Smooth muscle cell (in vitro differentiated cells): Measurements from ENCODE around the gene FHL2. TPM values are rescaled to one million over a fixed set of nuclear protein-coding genes. Genes with fewer than 3 reads are reported as not detected.
A peak's percentile ranks its signal among the peaks of the same experiment; 100 is the strongest.

Experiments
- DNase-seq: peaks from one replicate; lab custom pipeline; 2025; ENCODE audit not compliant: unreplicated experiment; lab: John Stamatoyannopoulos, UW
- H2AFZ ChIP-seq: fragments of 200-600 bp; sonication (generic); 2 replicates; pipeline ENCODE4 v1.6.0; 2016; ENCODE audit warnings: antibody characterized with exemption, low read depth, mild to moderate bottlenecking
- H3F3A ChIP-seq: fragments of 200-600 bp; sonication (generic); 2 replicates; pipeline ENCODE4 v1.6.0; 2017; ENCODE audit warnings: antibody characterized with exemption, low read depth
- H3K27ac ChIP-seq: fragments of 200-600 bp; sonication (generic); 2 replicates; pipeline ENCODE4 v1.5.1; 2016; ENCODE audit warnings: low read depth, mild to moderate bottlenecking
- H3K27me3 ChIP-seq: fragments of 200-600 bp; sonication (generic); 2 replicates; pipeline ENCODE4 v1.6.1; 2016; ENCODE audit warnings: low read depth, mild to moderate bottlenecking
- H3K36me3 ChIP-seq: fragments of 200-600 bp; sonication (generic); 2 replicates; pipeline ENCODE4 v1.5.1; 2016; ENCODE audit warnings: low read depth
- H3K4me1 ChIP-seq: fragments of 200-600 bp; sonication (generic); 2 replicates; pipeline ENCODE4 v1.5.1; 2016; ENCODE audit warnings: low read depth
- H3K4me2 ChIP-seq: fragments of 200-600 bp; sonication (generic); 2 replicates; pipeline ENCODE4 v1.6.0; 2016; ENCODE audit warnings: mild to moderate bottlenecking
- H3K4me3 ChIP-seq: fragments of 200-600 bp; sonication (generic); 2 replicates; pipeline ENCODE4 v1.5.1; 2016; ENCODE audit warnings: mild to moderate bottlenecking
- H3K79me2 ChIP-seq: fragments of 200-600 bp; sonication (generic); 2 replicates; pipeline ENCODE4 v1.6.0; 2016; ENCODE audit warnings: low read depth, mild to moderate bottlenecking
- H3K9ac ChIP-seq: fragments of 200-600 bp; sonication (generic); 2 replicates; pipeline ENCODE4 v1.6.0; 2016; ENCODE audit warnings: low read depth
- H3K9me3 ChIP-seq: fragments of 200-600 bp; sonication (generic); replicated peaks from 2 replicates; pipeline ENCODE4 v1.5.1; 2016; ENCODE audit warnings: low read depth
- H4K20me1 ChIP-seq: fragments of 200-600 bp; sonication (generic); 2 replicates; pipeline ENCODE4 v1.6.0; 2016; ENCODE audit warnings: low read depth
- WGBS: methylation state at CpG from one replicate; pipeline ENCODE4 v1.1.7; 2016; ENCODE audit warnings: low lambda C conversion rate; 5-methylcytosine and 5-hydroxymethylcytosine counted together
- polyA plus RNA-seq: library from polyadenylated mRNA; unstranded; fragments of >200 nt; fragmentation: Nextera tagmentation; extraction: Ambion mirVana; gene quantifications from 2 replicates; pipeline ENCODE4 v1.2.1, GENCODE V29; 2016
- total RNA-seq: library from RNA; depleted of rRNA; stranded (reverse); fragments of >200 nt; gene quantifications from 2 replicates; pipeline ENCODE4 v1.2.3, GENCODE V29; 2014
- TF ChIP-seq, protein P1 (sequence below): fragments of 200-600 bp; sonication (generic); IDR thresholded peaks from 2 replicates; pipeline ENCODE4 v1.5.1; 2017; ENCODE audit warnings: borderline replicate concordance, mild to moderate bottlenecking, antibody characterized with exemption; ENCODE audit not compliant: insufficient read depth, poor library complexity, severe bottlenecking

FHL2 gene
- total and polyA plus RNA-seq, 2 experiments from 2014 or later, result 64.1 to 98.0 TPM

DNA sequence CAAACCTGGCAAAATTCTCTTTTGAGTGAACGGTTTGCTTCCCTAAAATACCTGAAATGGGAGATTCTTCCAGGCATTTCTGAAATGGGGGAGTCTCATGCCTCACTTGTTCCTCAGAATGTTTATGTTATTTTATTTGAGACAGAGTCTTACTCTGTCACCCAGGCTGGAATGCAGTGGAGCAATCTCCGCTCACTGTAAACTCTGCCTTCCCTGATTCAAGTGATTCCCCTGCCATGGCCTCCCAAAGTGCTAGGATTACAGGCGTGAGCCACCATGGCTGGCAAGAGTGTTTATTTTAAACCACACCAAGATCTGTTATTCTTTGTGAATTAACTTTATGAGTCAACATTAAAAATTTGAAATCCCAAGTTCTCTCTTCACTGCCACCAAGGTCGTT, 6.4 kb upstream of the FHL2 start:
- DNase-seq, result no peak
- peak overlapping the region; percentile 80 for H3K9ac ChIP-seq
- no peaks in the 10 kb centered on the region for H3K27me3 ChIP-seq
- 32% methylated on average over 4 of the region's 4 CpGs for WGBS
- no peak overlapping the region for H2AFZ ChIP-seq
- no peaks in the 10 kb centered on the region for H4K20me1 ChIP-seq
- no peaks in the 10 kb centered on the region for H3K36me3 ChIP-seq
- peaks cover 23% of the 10 kb centered on the region for H3K4me1 ChIP-seq
- H3F3A ChIP-seq, result peaks cover 18% of the 10 kb centered on the region
- H3K27ac ChIP-seq, result peak overlapping the region; percentile 97
- TF ChIP-seq, protein P1, sequence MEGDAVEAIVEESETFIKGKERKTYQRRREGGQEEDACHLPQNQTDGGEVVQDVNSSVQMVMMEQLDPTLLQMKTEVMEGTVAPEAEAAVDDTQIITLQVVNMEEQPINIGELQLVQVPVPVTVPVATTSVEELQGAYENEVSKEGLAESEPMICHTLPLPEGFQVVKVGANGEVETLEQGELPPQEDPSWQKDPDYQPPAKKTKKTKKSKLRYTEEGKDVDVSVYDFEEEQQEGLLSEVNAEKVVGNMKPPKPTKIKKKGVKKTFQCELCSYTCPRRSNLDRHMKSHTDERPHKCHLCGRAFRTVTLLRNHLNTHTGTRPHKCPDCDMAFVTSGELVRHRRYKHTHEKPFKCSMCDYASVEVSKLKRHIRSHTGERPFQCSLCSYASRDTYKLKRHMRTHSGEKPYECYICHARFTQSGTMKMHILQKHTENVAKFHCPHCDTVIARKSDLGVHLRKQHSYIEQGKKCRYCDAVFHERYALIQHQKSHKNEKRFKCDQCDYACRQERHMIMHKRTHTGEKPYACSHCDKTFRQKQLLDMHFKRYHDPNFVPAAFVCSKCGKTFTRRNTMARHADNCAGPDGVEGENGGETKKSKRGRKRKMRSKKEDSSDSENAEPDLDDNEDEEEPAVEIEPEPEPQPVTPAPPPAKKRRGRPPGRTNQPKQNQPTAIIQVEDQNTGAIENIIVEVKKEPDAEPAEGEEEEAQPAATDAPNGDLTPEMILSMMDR, result no peak
- peak overlapping the region; percentile 60 for H3K4me2 ChIP-seq
- H3K79me2 ChIP-seq, result no peaks in the 10 kb centered on the region
- H3K9me3 ChIP-seq, result no peaks in the 10 kb centered on the region
- H3K4me3 ChIP-seq, result no peak overlapping the region

DNA sequence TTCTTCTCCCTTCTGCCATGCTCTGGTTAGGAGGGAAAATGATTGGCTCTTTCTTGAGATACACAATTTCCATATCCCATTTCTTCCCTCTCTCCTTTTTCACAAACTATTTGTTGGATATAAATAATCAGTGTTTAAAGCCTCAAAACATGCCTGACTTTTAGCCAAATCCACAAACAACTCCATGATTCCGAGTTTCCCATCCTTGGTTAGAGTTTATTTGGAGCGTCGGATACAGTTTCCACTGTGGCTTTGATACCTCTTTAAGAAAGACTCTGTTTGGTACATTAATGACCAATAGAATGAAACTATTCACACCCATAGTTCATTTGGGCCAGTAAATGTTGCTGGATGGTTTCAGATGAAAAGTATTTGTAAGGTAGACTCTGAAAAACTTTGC, 5.9 kb upstream of the FHL2 start:
- WGBS, result 53% methylated on average over 3 of the region's 3 CpGs
- Histone ChIP-seq H3K4me2 (peak overlapping the region; percentile 60), H3K4me3 (no peak overlapping the region)

DNA sequence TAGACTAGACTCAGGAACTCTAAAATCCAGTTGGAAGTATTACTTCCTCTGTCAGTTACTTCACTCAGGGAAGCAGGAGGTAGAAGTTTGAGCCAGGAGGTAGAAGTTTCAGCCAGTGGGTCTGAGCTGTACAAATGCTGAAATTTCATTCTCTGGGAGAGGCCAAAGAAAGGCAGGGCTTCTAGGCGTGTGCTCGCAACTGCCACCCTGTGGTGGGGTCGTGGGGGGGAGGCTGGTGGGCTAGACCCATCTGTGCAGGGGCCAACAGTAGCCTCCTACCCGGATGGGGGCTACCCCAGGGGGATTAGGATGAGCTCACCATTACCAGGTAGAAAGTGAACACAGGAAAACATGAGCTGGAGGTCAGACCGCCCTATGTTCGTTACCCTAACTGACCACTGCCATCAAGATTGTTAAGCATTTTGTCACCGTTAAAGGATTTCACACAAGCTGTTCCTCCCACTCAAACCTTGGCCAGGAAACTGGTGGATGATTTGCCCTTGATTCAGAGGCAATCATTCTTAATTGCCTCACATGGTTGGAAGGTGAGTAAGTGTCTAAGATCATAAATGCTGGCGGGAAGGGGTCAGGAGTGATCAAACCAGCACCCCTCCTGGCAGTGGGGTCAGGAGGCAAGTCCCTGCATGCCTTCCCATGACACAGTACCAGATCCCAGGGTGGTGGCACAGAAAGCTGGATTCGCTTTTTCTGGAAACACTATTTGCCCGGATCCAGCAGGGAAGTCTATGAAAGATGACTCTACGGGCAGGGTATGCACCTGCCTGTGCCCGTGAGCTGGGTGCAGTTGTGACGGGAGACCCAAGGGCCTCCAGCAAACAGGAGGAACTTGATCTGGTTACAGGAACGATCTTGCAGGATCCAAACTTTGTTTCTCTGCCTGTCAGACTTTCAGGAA, 5.2 kb upstream of the FHL2 start:
- DNase-seq, result no peak
- Histone ChIP-seq H2AFZ (no peak overlapping the region), H3K4me3 (no peak overlapping the region)

More for the DNA sequence above, 5.9 kb upstream of the FHL2 start:
- peaks cover 23% of the 10 kb centered on the region for H3K4me1 ChIP-seq
- H3K27me3 ChIP-seq, result no peaks in the 10 kb centered on the region
- TF ChIP-seq, protein P1, result no peak
- H4K20me1 ChIP-seq, result no peaks in the 10 kb centered on the region
- H2AFZ ChIP-seq, result peak overlapping the region; percentile 13
- no peak for DNase-seq
- peaks cover 18% of the 10 kb centered on the region for H3F3A ChIP-seq
- no peaks in the 10 kb centered on the region for H3K9me3 ChIP-seq
- H3K27ac ChIP-seq, result peak overlapping the region; percentile 97
- peak overlapping the region; percentile 80 for H3K9ac ChIP-seq
- no peaks in the 10 kb centered on the region for H3K79me2 ChIP-seq
- no peaks in the 10 kb centered on the region for H3K36me3 ChIP-seq

More for the DNA sequence above, 5.2 kb upstream of the FHL2 start:
- Histone ChIP-seq H3K79me2 (no peaks in the 10 kb centered on the region), H4K20me1 (no peaks in the 10 kb centered on the region), H3K9me3 (no peaks in the 10 kb centered on the region), H3K36me3 (no peaks in the 10 kb centered on the region), H3K9ac (peak overlapping the region; percentile 80), H3K4me2 (peak overlapping the region; percentile 60), H3F3A (peaks cover 18% of the 10 kb centered on the region), H3K27me3 (no peaks in the 10 kb centered on the region), H3K27ac (peak overlapping the region; percentile 97), H3K4me1 (peaks cover 23% of the 10 kb centered on the region)
- 46% methylated on average over 14 of the region's 14 CpGs for WGBS
- TF ChIP-seq, protein P1, result peak; percentile 27
